ENCODE measurements around the gene EFTUD2. TPM values are rescaled to one million over a fixed set of nuclear protein-coding genes. Genes with fewer than 3 reads are reported as not detected.

The EFTUD2 gene
- total and polyA plus RNA-seq, 9 of the 15 experiments (the other 6 are each of a cell fraction or from before 2014, with no cell fraction given): 65.8 to 362 (median 218) TPM

- TF ChIP-seq CEBPZ (IDR thresholded peaks at IDR 0.05; ENCODE audit: borderline replicate concordance, low read depth, low read length): no peak
- TF ChIP-seq ZBTB1 (CRISPR knock-in tag; IDR thresholded peaks at IDR 0.05; ENCODE audit: borderline replicate concordance, low read depth): no peak
- no peak for TF ChIP-seq KHSRP (IDR thresholded peaks at IDR 0.05)
- TF ChIP-seq MCM3 (IDR thresholded peaks at IDR 0.05): no peak
- TF ChIP-seq TBL1XR1 (IDR thresholded peaks at IDR 0.05; ENCODE audit: low read length in 2 of 2): no peak
- no peak for TF ChIP-seq ZBTB5 (IDR thresholded peaks at IDR 0.05)
- no peak for TF ChIP-seq ZNF561 (CRISPR knock-in tag; conservative IDR thresholded peaks at IDR 0.05)
These were observed 39.5 kb downstream of the EFTUD2 start (continued) for GRCh38 chr17:44859701-44860100.

Measured in K562 (cell line).